Measurements from ENCODE around the gene MIEN1. TPM values are rescaled to one million over a fixed set of nuclear protein-coding genes. Genes with fewer than 3 reads are reported as not detected.
A peak's percentile ranks its signal among the peaks of the same experiment; 100 is the strongest.
"Not testable (repeated sequence)": the region's sequence is repeated elsewhere in the genome, so short reads cannot be mapped to it uniquely, and the experiment has no call there.

The MIEN1 gene
- total RNA-seq, 1 experiment from 2014 or later = 42.1 TPM

- ChIA-PET CTCF (interaction anchor here (0.8 to 1.9 kb wide), 4 partner anchors 11 to 210 kb away, joined by 3 to 4 read pairs (median 3); partner anchors contain the start of gene MIEN1), POLR2A (interaction anchor here (0.6 to 2.2 kb wide), 18 partner anchors 9 to 256 kb away, joined by 3 to 13 read pairs (median 4); partner anchors contain the start of genes ERBB2, GSDMB, MIEN1 and PGAP3)
- no peaks in the 10 kb centered on the region for H3K9me3 Mint-ChIP-seq (ENCODE audit: unreplicated experiment)
- intact Hi-C loops (cut with micrococcal nuclease) = no loop called here
- H3K36me3 Mint-ChIP-seq (ENCODE audit: insufficient read depth, unreplicated experiment) = peaks cover 5% of the 10 kb centered on the region
- BruUV-seq (replicated peaks) = no TSS peak
- peak overlapping the region; percentile 23 for H3K27ac Mint-ChIP-seq (ENCODE audit: low read depth, unreplicated experiment)
- TF ChIP-seq, protein P1, sequence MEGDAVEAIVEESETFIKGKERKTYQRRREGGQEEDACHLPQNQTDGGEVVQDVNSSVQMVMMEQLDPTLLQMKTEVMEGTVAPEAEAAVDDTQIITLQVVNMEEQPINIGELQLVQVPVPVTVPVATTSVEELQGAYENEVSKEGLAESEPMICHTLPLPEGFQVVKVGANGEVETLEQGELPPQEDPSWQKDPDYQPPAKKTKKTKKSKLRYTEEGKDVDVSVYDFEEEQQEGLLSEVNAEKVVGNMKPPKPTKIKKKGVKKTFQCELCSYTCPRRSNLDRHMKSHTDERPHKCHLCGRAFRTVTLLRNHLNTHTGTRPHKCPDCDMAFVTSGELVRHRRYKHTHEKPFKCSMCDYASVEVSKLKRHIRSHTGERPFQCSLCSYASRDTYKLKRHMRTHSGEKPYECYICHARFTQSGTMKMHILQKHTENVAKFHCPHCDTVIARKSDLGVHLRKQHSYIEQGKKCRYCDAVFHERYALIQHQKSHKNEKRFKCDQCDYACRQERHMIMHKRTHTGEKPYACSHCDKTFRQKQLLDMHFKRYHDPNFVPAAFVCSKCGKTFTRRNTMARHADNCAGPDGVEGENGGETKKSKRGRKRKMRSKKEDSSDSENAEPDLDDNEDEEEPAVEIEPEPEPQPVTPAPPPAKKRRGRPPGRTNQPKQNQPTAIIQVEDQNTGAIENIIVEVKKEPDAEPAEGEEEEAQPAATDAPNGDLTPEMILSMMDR (IDR thresholded peaks at IDR 0.05; ENCODE audit: unreplicated experiment) = no peak
- DNase-seq (ENCODE audit: unreplicated experiment) = peak; percentile 95
- H3K4me3 Mint-ChIP-seq (ENCODE audit: unreplicated experiment) = no peak overlapping the region
- H3K27me3 Mint-ChIP-seq (ENCODE audit: insufficient read depth, unreplicated experiment) = peaks cover 77% of the 10 kb centered on the region
- H3K4me1 Mint-ChIP-seq (ENCODE audit: insufficient read depth, unreplicated experiment) = peaks cover 11% of the 10 kb centered on the region
These were observed 39.7 kb upstream of the MIEN1 start for GRCh38 chr17:39769974-39770587.

- DNase-seq (ENCODE audit: unreplicated experiment) = no peak
- CTCF ChIA-PET = interaction anchor here (0.9 kb wide), 1 partner anchor 133 kb away, joined by 3 read pairs; no protein-coding TSS in a partner anchor
- no peaks in the 10 kb centered on the region for H3K9me3 Mint-ChIP-seq (ENCODE audit: unreplicated experiment)
- no TSS peak for BruUV-seq (replicated peaks)
- no peak overlapping the region for H3K4me3 Mint-ChIP-seq (ENCODE audit: unreplicated experiment)
- intact Hi-C loops (cut with micrococcal nuclease) = no loop called here
- no peak overlapping the region for H3K27ac Mint-ChIP-seq (ENCODE audit: low read depth, unreplicated experiment)
- peaks cover 11% of the 10 kb centered on the region for H3K4me1 Mint-ChIP-seq (ENCODE audit: insufficient read depth, unreplicated experiment)
- peaks cover 5% of the 10 kb centered on the region for H3K36me3 Mint-ChIP-seq (ENCODE audit: insufficient read depth, unreplicated experiment)
- H3K27me3 Mint-ChIP-seq (ENCODE audit: insufficient read depth, unreplicated experiment) = peaks cover 68% of the 10 kb centered on the region
- POLR2A ChIA-PET = interaction anchor here (0.7 kb wide), 1 partner anchor 109 kb away, joined by 3 read pairs; no protein-coding TSS in a partner anchor
- TF ChIP-seq, protein P1 (IDR thresholded peaks at IDR 0.05; ENCODE audit: unreplicated experiment) = no peak
These were observed 36.8 kb upstream of the MIEN1 start for GRCh38 chr17:39767147-39767546.

DNA sequence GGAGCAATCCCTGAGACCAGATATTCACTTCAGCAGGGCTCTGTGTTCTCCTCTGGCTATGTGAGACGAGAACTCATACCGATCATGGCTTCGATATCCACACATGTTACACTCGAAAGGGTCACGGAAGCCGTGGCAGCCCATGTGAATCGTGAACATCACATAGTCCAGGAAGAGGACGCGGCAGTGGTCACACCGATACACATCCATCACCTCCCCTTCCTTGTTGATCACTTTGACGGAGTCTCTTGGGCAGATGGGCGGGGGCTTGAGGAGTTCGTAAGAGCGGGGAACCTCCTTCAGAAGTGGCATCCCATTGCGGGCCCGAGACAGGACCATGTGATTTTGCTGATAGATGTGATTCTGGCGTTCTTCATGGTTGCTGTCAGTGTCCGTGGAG lies 35.4 kb upstream of the MIEN1 start:
- intact Hi-C loops (cut with micrococcal nuclease) = no loop called here
- Mint-ChIP-seq H3K4me3 (ENCODE audit: unreplicated experiment) (no peak overlapping the region), H3K36me3 (ENCODE audit: insufficient read depth, unreplicated experiment) (peaks cover 5% of the 10 kb centered on the region), H3K9me3 (ENCODE audit: unreplicated experiment) (no peaks in the 10 kb centered on the region), H3K27ac (ENCODE audit: low read depth, unreplicated experiment) (no peak overlapping the region), H3K4me1 (ENCODE audit: insufficient read depth, unreplicated experiment) (peaks cover 11% of the 10 kb centered on the region), H3K27me3 (ENCODE audit: insufficient read depth, unreplicated experiment) (peaks cover 58% of the 10 kb centered on the region)
- ChIA-PET POLR2A (no interaction called here), CTCF (no interaction called here)
- DNase-seq (ENCODE audit: unreplicated experiment) = no peak
- TF ChIP-seq, protein P1 (IDR thresholded peaks at IDR 0.05; ENCODE audit: unreplicated experiment) = no peak
- no TSS peak for BruUV-seq (replicated peaks)

DNA sequence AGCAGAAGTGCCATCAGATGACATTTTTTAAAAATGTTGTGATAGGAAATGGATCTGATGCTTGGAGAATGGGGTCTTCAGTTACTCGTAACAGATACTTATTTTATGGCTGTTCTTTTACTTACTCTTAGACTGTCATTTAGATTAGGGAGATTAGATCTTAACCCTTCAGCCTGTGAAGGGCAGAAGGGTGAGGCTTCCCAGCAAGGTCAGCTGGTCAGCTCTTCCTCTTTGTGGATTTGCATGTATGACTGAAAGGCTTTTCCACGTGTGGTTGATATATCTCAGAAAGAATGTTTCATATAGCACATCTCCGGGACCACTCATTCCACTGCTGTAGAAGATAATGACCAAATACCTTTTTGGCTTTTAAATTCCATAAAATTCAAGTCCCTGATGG lies 34.8 kb upstream of the MIEN1 start:
- intact Hi-C loops (cut with micrococcal nuclease) = no loop called here
- no peaks in the 10 kb centered on the region for H3K9me3 Mint-ChIP-seq (ENCODE audit: unreplicated experiment)
- peaks cover 5% of the 10 kb centered on the region for H3K36me3 Mint-ChIP-seq (ENCODE audit: insufficient read depth, unreplicated experiment)
- TF ChIP-seq, protein P1 (IDR thresholded peaks at IDR 0.05; ENCODE audit: unreplicated experiment) = no peak
- ChIA-PET CTCF (interaction anchor here (1.5 kb wide), 1 partner anchor 130 kb away, joined by 3 read pairs; no protein-coding TSS in a partner anchor), POLR2A (no interaction called here)
- no peak overlapping the region for H3K4me3 Mint-ChIP-seq (ENCODE audit: unreplicated experiment)
- DNase-seq (ENCODE audit: unreplicated experiment) = no peak
- H3K27me3 Mint-ChIP-seq (ENCODE audit: insufficient read depth, unreplicated experiment) = peaks cover 60% of the 10 kb centered on the region
- no peak overlapping the region for H3K27ac Mint-ChIP-seq (ENCODE audit: low read depth, unreplicated experiment)
- H3K4me1 Mint-ChIP-seq (ENCODE audit: insufficient read depth, unreplicated experiment) = peaks cover 7% of the 10 kb centered on the region
- no TSS peak for BruUV-seq (replicated peaks)

DNA sequence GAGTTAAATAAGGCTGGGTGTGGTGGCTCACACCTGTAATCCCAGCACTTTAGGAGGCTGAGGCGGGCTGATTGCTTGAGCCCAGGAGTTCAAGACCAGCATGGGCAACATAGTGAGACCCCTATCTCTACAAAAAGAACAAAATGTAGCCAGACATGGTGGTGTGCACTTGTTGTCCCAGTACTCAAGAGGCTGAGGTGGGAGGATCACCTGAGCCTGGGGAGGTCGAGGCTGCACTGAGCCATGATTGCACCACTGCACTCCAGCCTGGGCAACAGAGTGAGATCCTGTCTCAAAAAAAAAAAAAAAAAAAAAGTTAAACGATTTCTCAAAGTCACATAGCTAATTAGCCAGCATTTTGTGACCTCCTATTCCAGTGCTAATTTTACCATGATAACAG lies 33.8 kb upstream of the MIEN1 start:
- intact Hi-C loops (cut with micrococcal nuclease); H3K4me1 Mint-ChIP-seq (ENCODE audit: insufficient read depth, unreplicated experiment): not testable (repeated sequence)
- H3K27me3 Mint-ChIP-seq (ENCODE audit: insufficient read depth, unreplicated experiment) = peaks cover 70% of the 10 kb centered on the region

More for the DNA sequence above, 33.8 kb upstream of the MIEN1 start:
- POLR2A ChIA-PET; DNase-seq (ENCODE audit: unreplicated experiment); BruUV-seq (replicated peaks); H3K27ac Mint-ChIP-seq (ENCODE audit: low read depth, unreplicated experiment); H3K36me3 Mint-ChIP-seq (ENCODE audit: insufficient read depth, unreplicated experiment); H3K9me3 Mint-ChIP-seq (ENCODE audit: unreplicated experiment); H3K4me3 Mint-ChIP-seq (ENCODE audit: unreplicated experiment): not testable (repeated sequence)
- CTCF ChIA-PET = interaction anchor here (0.6 to 1.5 kb wide), 3 partner anchors 9 to 277 kb away, joined by 3 to 4 read pairs (median 3); no protein-coding TSS in a partner anchor
